Left cardiac atrium (tissue), 4 donors: ENCODE data around the gene CCDC190. TPM values are rescaled to one million over a fixed set of nuclear protein-coding genes. Genes with fewer than 3 reads are reported as not detected.

Source experiments
- ATAC-seq, 2 donors: fragments of 200-7000 bp; cut with Tn5 transposase; one replicate each; pipeline ENCODE4 v1.9.1; 2020; ENCODE audit warnings: mild to moderate bottlenecking in 2 of 2, moderate library complexity in 2 of 2
- DNase-seq: peaks from one replicate; pipeline ENCODE4 v3.0.0-alpha.2; 2020
- intact Hi-C, 2 donors: fragments of 100-400 bp; cut with DNase I; formaldehyde crosslinking; loops; one replicate each; pipeline versions ENCODE4 v1.14.1 to v1.15.1; 2022 to 2023
- long read RNA-seq: library from polyadenylated mRNA; unstranded; transcript quantifications from one replicate; pipeline ENCODE4 v2.0.0, GENCODE V29; 2021
- total RNA-seq, 2 donors: library from RNA; stranded (reverse); fragmentation: NEBNext Ultra II Directional; extraction: Animal tissue kit (Norgen Biotek cat#: 25700); gene quantifications; one replicate each; pipeline ENCODE4 v1.2.1, GENCODE V29; 2021
- donor health status: DM: no; HTN: yes; CAD: no.
- donor health status: DM: no; HTN: yes; CAD: no; lungs with severe emphysema.
- donor health status: DM: yes; HTN: yes; CAD: no.
- donor health status: Dilated cardiomyopathy.

Gene CCDC190, protein sequence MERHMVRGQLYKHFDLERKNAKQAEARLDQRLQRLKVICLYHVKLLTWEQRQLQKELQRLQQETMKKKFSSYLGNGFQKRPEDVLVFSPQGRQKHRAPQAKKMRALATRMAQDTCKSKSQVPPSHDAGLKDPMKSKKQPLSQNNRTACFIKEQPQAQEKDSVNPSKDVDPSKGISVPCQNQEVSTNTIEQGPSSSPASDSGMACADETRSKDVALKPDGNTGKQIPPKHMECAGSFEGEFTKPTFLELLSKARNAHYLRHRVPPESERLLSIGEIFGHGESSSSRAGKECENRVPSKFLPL
- under 1 TPM in 1 of 2 donors, not detected in 1; 0.41 TPM for total RNA-seq
- long read RNA-seq = 0 reads

DNA sequence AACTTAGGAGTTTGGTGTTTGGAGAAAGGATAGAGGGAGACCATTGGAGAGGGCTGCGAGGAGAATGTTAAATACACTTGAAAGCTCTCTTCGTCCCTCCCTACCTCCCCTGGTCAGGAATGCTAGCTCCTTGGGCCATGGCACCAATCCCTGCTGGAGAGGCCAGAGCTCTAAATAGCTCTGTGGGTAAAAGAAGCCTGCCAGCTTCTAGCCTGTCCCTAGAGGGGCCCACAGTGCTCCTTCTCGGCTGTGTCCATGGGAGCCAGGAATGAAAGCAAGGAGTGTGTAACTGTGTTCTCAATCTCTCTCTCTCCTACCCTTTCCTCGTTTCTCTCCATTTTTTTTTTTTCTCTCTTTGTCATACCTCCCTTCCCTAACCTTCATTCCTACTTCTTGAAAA, at the start of gene CCDC190:
Gene CCDC190 (minus strand): TSS at position 75 of the 400 bp plus-strand sequence. CDS start 1,529 bp downstream, outside the sequence.
- peak; percentile 83 to 97 for ATAC-seq
- peak; percentile 24 for DNase-seq
- intact Hi-C loops = no loop called here

DNA sequence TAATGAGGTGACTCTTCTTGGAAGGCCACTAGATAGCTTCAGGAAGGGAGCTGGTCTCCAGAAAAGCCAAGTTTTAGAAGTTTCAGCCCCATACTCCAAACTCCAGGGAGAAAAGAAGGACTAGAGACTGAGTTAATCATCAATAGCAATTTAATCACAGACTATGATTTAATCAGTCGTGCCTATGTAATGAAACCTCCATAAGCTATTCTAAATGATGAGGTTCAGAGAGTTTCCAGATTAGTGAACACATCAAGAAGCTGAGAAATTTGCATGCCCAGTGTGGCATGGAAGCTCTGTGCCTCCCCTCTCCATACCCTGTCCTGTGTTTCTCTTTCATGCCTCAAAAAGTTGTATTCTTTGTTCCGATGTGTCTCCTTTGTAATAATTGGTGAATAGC, 49.2 kb upstream of the CCDC190 start:
- no peak for DNase-seq
- intact Hi-C loops = no loop called here
- ATAC-seq = no peak

DNA sequence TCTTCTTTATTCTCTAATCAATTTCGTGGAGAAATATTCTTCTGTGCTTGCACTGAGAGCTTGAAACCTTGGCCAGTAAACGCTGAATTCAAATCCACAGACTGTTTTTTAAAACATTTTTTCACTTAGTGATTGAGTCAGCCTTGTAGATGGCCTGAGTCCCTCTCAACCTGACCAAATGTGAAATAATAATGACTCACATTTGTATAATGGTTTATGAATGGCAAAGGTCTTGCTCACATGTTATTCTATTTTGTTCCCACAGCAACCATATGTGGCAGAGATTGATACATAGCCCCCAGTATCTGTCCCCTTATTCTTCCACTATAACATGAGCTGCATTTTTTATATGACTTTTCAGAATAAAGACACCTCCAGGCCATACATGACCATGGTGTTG, 47.8 kb upstream of the CCDC190 start:
- ATAC-seq (no peak), DNase-seq (no peak)
- intact Hi-C loops = no loop called here

DNA sequence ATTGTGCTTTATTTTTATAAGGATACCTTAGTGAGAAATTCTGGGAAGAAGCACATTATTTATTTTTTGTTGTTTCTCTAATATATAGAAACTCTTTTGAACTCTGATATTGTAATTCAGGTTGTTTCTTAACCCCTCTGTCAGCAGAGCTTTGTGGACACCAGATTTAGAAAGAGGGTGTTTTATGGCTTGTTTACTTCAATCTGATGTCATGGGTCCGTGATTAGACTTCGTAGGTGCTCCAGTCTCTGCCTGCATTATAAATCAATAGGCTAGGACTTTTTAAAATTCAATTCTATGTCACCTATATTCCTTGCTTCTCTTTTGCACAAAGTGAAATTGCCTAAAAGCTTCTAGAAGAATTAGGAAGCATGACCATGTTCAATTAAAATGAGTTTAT, 47.3 kb upstream of the CCDC190 start:
- no peak for ATAC-seq
- DNase-seq = no peak
- intact Hi-C loops = no loop called here

DNA sequence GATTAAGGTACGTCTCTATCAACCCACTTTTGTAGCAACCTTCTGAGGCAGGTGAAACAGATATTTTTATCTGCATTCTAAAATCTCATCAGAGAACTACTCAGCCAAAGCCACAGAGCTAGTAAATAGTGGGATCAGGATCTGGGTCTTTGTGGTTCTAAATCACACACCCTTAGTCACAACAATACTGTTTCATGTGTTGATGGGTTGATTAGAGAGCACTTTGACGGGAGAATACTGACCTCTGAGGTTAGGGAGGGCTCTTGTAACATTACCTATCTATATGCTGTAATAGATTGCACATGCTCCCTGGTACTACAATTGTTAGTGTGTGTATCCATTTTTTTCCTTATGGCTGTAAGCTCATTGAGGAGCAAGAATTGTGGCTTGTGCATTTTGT, 45.5 kb upstream of the CCDC190 start:
- ATAC-seq (no peak), DNase-seq (no peak)
- intact Hi-C loops = no loop called here

DNA sequence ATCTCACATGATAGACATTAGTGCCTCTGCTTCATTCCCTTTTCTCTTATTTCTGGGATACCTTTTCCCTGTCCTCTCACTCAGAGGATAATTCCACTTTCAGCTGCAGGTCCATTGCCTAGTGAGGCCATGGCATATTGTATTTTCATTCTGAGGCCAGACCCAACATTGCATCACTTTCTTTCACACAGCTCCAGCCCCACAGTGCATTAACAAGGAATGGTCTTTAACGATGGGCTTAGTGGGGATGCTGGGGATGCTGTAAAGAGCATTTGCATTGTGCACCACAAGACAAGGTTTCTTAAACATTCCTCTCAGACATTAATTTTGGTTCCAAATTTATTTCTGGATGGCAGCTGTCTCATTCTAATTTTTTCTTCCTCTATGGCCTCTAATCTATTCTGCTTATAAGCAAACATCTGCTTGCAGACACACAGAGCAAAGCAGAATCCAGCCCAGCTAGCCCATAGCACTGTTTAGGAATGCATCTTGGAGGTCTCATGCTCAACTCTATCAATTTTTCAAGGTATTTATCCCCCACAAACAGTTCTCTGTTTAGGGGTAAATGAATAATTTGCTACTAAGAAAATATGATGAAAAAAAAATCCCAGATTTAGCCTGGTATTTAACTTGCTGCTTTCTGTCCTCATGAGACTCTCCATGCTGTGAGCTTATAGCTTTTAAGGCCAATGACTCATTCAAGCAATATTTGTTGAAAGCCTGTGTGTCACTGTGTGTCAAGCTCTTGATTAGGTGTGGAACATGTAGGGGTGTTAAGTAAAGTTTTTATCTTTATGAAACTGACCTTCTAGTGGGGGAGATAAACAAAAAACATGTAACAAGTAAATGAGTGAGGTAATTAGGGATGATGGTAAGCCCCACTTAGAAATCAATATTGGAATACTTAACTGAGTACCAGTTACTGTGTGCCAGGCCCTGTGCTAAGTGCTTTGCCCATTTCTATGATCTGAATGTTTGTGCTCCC, 44.5 kb upstream of the CCDC190 start:
- ATAC-seq = peak; percentile 48 to 84
- intact Hi-C loops = no loop called here

DNA sequence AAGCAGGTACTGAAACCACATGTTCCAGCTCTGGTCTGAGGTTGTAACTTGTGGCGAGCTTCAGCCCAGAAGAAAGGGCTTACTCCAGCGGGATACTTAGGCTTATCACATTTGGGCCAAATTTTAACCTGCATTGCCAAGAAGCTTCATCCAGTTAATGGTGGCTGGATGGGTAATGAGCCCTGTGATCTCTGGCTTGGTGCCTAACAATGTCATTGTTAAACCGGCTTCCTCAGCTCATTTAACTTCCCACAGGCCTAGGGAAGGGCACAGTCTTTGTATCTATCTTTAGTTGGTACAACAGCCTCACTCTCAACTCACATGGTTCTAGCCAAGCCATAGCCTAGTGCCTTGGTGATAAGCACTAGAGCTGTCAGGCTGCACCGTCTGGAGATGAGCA, 43.6 kb upstream of the CCDC190 start:
- ATAC-seq = peak; percentile 53 to 93
- no peak for DNase-seq
- intact Hi-C loops = no loop called here

More for the DNA sequence above, 44.5 kb upstream of the CCDC190 start:
- DNase-seq = no peak

DNA sequence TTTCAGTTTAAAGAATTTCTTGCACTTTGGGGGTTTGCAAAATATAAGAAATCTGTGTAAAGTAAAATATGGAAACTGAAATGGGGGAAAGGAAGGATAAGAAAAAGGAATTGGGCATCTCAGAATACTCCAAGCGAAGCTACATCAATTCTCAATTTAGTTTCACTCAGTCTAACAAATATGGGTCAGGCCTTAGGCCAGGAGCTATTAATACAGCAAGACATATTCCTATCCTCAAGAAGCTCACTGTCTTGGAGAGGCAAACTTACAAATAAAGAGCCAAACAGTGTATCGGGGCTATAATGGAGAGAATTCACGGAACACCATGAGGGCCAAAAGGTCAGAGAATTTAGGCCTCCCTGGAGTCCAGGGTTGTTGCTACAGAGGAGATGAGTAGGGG, 43.0 kb upstream of the CCDC190 start:
- no peak for ATAC-seq
- intact Hi-C loops = no loop called here

DNA sequence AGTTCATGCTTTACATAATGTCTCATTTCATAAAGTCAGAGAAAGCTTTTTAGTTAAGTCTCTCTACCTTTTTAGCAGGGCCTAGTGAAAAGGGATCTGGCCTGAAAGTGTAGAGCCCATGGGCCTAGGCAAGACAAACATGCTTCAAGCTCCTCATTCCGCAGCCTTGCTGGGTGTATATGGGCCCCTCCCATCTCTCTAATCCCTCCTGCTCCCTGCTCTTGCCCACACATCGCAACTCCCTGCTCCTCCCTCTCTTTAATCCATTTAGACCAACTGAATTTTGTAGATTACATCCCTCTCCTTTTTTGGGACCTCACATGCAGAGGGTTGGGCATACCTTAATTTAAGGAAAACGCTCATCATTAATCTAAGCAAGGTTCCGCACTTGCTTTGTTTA, 42.3 kb upstream of the CCDC190 start:
- intact Hi-C loops = no loop called here
- ATAC-seq (no peak), DNase-seq (no peak)

More for the DNA sequence above, 43.0 kb upstream of the CCDC190 start:
- DNase-seq = no peak

DNA sequence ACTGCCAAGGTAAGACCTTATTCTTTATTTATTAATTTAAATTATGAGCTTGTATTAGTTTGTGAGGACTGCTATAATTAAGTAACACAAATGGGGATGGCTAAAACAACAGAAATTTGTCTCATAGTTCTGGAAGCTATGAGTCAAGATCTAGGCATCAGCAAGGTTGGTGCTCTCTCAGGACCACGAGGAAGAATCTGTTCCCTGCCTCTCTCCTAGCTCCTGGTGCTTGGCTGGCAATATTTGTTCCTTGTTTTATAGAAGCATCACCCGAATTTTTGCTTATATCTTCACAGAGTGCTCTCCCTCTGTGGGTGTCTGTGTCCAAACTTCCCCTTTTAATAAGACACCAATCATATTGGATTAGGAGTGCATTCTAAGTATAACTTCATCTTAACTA, 41.4 kb upstream of the CCDC190 start:
- intact Hi-C loops = no loop called here
- DNase-seq = no peak
- no peak for ATAC-seq

DNA sequence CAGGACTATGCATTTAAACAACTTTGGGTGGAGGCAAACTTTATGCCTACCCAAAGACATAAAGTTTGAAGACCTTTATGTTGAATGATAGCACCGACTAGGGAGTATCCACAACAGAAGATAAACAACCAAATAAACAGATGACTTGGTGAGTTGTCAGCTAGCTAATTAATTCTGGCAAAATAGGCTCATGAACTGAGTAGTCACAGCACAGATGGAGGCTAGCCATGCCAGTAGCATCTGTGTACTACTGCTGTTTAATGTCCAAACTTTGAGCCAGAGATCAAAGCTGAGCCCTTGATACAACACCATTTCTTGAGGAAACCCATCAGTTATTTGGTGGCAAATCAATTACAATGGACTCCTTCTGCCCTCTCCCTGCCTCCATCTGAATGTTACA, 40.3 kb upstream of the CCDC190 start:
- no peak for ATAC-seq
- no peak for DNase-seq
- intact Hi-C loops = no loop called here

DNA sequence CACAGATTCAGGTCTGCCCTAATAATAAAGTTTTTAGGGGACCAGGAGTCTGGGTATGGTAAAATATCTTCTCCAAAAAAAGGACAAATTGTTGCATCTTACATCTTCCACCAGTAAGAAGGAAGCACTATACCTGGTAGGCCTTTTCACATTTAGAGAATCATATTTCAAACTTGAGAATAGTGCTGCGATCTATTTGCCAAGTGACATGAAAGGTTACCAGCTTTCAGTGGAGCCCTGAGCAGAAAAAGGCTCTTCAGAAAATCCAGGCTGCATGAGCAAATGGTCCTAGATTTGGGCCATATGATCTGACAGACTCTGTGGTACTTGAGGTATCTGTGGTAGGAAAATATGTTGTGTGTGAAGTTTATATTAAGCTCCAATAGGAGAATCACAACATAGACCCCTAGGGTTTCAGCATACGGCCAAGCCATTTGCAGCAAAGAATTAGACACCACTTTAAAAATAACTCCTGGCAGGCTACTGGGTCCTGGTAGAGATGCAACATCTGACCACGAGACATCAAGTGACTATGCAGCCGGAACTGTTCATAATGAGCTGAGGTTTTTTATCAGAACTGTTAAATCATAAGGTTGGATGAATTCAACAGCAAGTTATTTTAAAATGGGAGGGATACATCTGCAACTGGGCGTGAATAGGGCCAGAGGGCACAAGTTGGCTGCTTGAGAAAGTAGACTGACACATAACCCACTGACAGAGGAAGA, 38.6 kb upstream of the CCDC190 start:
- DNase-seq (no peak), ATAC-seq (peak; percentile 79 to 87)
- intact Hi-C loops = no loop called here

DNA sequence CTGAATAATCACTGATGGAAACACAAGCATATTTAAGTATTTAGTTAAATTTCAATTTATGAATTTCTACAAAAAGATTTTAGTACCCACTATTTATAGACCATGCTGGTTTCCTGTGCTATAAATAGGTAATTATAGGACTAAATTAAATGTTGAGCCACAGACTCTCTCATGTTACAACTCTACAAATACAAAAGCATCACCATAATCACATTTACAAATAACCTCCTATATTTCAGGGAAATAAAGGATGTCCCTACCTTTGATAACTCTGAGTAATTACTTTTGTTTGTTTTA, 32.6 kb upstream of the CCDC190 start:
- intact Hi-C loops = no loop called here
- DNase-seq (no peak), ATAC-seq (no peak)

DNA sequence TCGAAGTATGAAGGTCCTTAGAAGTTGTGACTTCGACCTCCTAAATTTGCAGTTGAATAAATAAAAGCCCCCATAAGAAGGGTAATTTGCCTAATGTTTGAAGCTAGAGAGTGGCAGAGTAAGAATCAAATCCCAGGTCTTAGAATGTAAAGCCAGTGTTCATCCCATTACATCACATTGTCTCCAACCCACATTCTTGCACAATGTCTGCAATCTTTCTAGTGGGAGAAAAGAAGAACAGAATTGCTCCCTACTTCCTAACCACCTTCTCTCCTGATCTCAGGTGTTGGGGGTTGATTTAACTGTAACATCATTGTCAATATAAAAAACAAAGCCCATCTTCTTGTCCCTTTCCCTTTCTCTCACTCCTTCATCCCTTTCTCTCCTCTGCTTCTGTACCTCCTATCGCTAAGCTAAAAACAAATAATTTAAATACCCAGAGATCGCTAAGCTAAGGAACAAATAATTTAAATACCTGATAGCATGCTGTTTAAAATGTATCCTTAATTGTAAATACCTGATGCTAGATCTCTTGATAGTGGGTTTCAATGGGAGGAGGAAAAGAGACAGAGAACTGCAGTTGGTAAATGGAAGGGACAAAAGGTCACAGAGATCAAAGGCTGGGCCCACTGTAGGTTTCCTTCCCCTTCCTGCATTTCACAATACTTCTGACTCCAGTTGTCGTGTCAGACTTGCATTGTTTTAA, 32.1 kb upstream of the CCDC190 start:
- DNase-seq (no peak), ATAC-seq (no peak)
- intact Hi-C loops = no loop called here

DNA sequence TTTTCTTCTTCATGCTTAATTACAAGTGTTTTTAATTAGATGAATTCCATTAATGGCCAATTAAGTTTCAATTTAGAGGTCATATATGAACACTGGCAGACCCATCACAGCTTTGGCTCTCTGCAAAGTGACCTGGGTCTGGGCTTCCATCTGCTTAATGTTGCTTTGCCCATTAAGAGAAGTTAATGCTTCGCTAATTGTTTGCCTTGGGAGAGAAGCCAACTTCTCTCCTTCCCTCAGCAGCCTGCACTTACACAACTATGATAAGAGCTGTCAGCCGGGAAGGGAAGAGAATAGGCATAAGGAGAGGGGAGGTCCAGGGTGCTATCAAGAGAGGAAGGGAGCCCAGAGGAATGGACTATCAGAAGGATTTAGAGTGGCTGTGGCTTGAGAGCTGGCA, 29.0 kb upstream of the CCDC190 start:
- no peak for DNase-seq
- intact Hi-C loops = no loop called here
- ATAC-seq = peak; percentile 76 to 95

DNA sequence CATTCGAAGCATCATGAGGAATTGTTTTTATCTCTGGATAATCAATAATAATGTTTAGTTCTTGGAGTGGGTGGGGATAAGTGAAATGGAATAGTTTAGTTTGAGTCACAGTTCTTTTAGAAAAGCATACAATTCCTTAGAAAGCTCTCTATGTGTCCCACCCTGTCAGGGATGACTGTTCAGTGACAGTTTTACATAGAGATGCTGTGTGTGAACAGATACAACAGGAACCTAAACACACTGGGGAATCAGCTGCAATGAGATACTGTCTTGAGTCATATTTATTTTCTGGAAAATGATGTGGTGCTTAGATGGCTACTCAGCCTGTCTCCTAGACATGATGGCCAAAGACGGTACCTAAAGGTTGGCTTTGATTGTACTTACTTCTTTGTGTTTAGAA, 25.7 kb upstream of the CCDC190 start:
- no peak for ATAC-seq
- intact Hi-C loops = no loop called here
- DNase-seq = no peak

DNA sequence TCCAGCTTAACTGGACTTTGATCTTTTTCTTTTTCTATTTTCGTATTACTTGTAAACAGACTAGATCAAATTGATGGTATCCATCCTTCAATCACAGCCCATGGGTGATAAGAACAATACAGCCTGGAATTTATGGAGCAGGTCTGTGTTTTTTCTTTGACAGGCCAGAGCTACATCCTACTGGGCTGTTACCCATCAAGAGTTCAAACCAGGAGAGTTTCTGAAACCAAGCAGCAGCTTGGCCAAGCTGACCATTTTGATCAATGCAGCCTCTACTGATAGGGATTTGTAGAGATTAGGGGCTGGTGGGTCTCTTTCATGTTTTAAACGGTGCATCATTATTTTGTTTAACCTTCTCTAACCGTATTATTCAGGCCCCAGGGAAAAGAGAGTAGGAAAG, 24.3 kb upstream of the CCDC190 start:
- no peak for ATAC-seq
- DNase-seq = no peak
- intact Hi-C loops = no loop called here

DNA sequence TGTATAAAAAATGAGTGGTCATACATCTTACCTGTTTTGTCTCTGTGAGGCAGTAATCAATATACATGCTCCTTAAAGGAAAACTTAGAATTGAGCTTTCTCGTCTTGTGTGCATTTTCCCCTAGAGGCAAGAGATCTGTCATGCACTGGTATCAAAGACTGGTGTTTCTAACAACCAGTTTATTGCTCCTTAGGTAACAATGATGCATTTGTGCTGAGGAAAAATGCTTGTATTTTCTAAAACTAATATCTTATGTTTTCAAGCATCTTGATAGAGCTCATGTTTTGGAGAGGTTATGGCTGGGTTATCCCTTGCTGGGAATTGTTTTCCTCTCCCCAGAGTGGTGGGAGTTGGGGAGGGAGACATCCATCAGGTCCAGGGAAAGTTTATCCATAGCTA, 23.9 kb upstream of the CCDC190 start:
- no peak for ATAC-seq

DNA sequence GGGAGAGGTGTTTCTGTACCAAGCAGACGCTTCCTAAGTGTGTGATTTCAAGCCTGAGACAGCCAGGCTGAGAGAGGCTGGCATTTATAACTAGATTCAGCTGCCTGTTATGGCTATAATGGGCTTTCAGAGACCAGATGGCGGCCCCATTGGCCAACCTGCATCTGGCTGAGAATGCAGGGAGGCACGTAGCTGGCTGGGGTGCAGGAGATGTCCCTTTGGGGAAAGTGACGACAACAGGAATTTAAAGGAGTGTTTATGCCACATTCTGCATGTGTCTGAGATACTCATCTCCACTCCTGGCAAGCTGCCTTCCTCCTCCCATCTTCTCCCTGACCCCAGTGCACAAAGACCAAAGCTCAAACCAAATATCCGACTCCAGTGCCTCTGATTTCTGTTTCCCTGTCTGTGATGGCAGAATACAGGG, 21.3 kb upstream of the CCDC190 start:
- intact Hi-C loops = no loop called here
- peak in 1 of 2 donors; percentile 64 for ATAC-seq
- no peak for DNase-seq

More for the DNA sequence above, 23.9 kb upstream of the CCDC190 start:
- intact Hi-C loops = no loop called here
- no peak for DNase-seq
